ENCODE data around the gene SH3BP4.

Gene SH3BP4

GRCh38 chr2:235063471-235063961 is 111.7 kb downstream of the SH3BP4 start:
- no peak for FAIRE-seq

GRCh38 chr2:235064976-235065375 is 113.2 kb downstream of the SH3BP4 start:
- FAIRE-seq: no peak

GRCh38 chr2:235066490-235066889 is 114.7 kb downstream of the SH3BP4 start:
- no peak for FAIRE-seq

- no peak for FAIRE-seq
Observed at GRCh38 chr2:235066895-235067294, 115.1 kb downstream of the SH3BP4 start.

GRCh38 chr2:235068701-235069100 is 116.9 kb downstream of the SH3BP4 start:
- no peak for FAIRE-seq

- no peak for FAIRE-seq
Observed at GRCh38 chr2:235070063-235070706, 118.4 kb downstream of the SH3BP4 start.

GRCh38 chr2:235073868-235074413 is 122.1 kb downstream of the SH3BP4 start:
- no peak for FAIRE-seq

GRCh38 chr2:235077046-235077445 is 125.2 kb downstream of the SH3BP4 start:
- no peak for FAIRE-seq

- FAIRE-seq: no peak
Observed at GRCh38 chr2:235078182-235078581, 126.4 kb downstream of the SH3BP4 start.

GRCh38 chr2:235078914-235079472 is 127.2 kb downstream of the SH3BP4 start:
- FAIRE-seq: no peak

- FAIRE-seq: no peak
Observed at GRCh38 chr2:235080101-235080500, 128.3 kb downstream of the SH3BP4 start.

GRCh38 chr2:235082578-235083338 is 130.9 kb downstream of the SH3BP4 start:
- no peak for FAIRE-seq

GRCh38 chr2:235083822-235084221 is 132.0 kb downstream of the SH3BP4 start:
- no peak for FAIRE-seq

GRCh38 chr2:235084424-235084823 is 132.6 kb downstream of the SH3BP4 start:
- no peak for FAIRE-seq

- no peak for FAIRE-seq
Observed at GRCh38 chr2:235085476-235085875, 133.7 kb downstream of the SH3BP4 start.

GRCh38 chr2:235086481-235087184 is 134.8 kb downstream of the SH3BP4 start:
- FAIRE-seq: no peak

- no peak for FAIRE-seq
Observed at GRCh38 chr2:235087832-235088495, 136.1 kb downstream of the SH3BP4 start.

GRCh38 chr2:235088496-235088921 is 136.7 kb downstream of the SH3BP4 start:
- FAIRE-seq: no peak

- FAIRE-seq: no peak
Observed at GRCh38 chr2:235091421-235091820, 139.6 kb downstream of the SH3BP4 start.

GRCh38 chr2:235091983-235092382 is 140.2 kb downstream of the SH3BP4 start:
- no peak for FAIRE-seq

- no peak for FAIRE-seq
Observed at GRCh38 chr2:235092433-235093223, 140.8 kb downstream of the SH3BP4 start.

GRCh38 chr2:235094457-235094856 is 142.6 kb downstream of the SH3BP4 start:
- peak; percentile 66 for FAIRE-seq

Data from G401.6 (cell line).